ENCODE data around the gene GRIK4.
"Not testable (repeated sequence)": the region's sequence is repeated elsewhere in the genome, so short reads cannot be mapped to it uniquely, and the experiment has no call there.

GRIK4 gene

DNA sequence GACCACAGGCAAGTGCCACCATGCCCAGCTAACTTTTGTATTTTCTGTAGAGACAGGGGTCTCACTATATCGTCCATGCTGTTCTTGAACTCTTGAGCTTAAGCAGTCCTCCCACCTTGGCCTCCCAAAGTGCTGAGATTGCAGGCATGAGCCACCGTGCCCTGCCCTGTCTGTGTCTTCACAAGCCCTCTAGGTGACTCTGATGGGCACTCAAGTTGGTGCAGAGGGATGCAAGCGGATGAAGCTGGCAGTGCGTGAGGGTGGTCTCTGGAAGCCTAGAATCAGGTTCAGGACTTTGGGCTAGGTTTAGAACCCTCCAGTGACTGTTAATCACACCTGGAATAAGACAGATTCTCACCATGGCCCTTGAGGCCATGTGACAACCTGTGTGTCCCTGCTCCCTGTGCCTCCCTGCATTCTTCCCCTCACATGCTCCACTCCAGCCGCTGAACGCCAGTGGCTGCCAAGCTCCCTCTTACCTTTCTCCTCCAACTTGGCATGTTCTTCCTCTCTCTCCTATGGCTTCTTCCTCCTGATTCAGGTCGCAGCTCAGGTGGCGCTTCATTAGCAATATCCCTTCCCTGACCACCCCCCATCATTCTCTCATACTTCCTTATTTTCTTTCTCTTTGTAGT is 270.1 kb downstream of the GRIK4 start:
- DNase-seq (ENCODE audit: low read depth): no peak

- no peak for DNase-seq (ENCODE audit: low read depth)
Measured at GRCh38 chr11:120784566-120785251, 273.2 kb downstream of the GRIK4 start.

GRCh38 chr11:120785576-120785975 is 274.0 kb downstream of the GRIK4 start:
- no peak for DNase-seq (ENCODE audit: low read depth)

GRCh38 chr11:120786206-120786735 is 274.7 kb downstream of the GRIK4 start:
- no peak for DNase-seq (ENCODE audit: low read depth)

DNA sequence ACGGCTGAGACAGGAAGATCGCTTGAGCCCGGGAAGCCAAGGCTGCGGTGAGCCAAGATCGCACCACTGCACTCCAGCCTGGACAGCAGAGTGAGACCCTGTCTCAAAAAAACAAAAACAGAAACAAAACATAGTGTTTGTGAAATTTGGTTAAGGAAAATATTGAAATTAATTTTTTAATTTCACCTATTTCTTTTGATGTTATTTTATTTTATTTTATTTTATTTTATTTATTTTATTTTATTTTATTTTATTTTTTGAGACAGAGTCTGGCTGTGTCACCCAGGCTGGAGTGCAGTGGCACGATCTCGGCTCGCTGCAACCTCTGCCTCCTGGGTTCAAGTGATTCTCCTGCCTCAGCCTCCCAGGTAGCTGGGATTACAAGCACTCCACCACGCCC is 275.7 kb downstream of the GRIK4 start:
- not testable (repeated sequence) for DNase-seq (ENCODE audit: low read depth)

DNA sequence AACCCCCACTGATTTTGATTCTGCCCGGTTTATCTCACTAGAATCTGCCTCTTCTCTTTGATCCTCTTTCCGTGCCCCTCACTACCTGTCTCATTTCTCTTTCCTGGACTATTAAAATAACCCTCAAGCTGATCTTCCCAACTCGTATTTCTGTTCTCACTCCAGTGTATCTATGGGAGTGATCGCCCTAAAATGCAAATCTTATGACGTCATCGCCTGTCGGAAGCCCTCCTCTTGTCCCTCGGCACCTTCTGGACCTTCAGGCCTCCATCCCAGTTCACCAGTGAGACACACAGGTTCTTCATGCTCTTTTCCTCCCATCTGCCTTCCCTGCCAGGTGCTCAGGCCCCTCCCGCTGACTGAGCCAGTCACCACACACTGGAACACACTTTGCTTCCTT is 277.8 kb downstream of the GRIK4 start:
- no peak for DNase-seq (ENCODE audit: low read depth)

GRCh38 chr11:120792306-120792705 is 280.8 kb downstream of the GRIK4 start:
- DNase-seq (ENCODE audit: low read depth): no peak

- no peak for DNase-seq (ENCODE audit: low read depth)
Measured at GRCh38 chr11:120793150-120793549, 281.6 kb downstream of the GRIK4 start.

DNA sequence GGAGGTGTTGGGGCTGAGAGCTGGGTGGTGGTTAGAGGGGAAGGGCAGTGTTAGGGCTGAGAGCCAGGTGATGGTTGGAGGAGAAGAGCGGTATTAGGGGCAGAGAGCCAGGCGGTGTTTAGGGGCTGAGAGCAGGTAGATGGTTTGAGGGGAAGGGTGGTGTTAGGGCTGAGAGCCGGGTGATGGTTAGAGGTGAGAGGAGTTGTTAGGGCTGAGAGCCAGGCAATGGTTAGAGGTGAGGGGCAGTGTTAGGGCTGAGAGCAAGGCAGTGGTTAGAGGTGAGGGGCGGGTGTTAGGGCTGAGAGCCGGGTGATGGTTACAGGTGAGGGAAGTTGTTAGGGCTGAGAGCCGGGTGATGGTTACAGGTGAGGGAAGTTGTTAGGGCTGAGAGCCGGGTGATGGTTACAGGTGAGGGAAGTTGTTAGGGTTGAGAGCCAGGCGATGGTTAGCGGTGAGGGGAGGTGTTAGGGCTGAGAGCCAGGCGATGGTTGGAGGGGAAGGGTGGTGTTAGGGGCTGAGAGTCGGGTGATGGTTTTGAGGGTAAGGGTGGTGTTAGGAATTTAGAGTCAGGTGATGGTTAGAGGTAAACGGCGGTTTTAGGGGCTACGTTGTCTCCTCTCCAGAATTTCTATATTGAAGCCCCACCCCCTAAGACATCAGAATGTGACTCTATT is 282.4 kb downstream of the GRIK4 start:
- no peak for DNase-seq (ENCODE audit: low read depth)

DNA sequence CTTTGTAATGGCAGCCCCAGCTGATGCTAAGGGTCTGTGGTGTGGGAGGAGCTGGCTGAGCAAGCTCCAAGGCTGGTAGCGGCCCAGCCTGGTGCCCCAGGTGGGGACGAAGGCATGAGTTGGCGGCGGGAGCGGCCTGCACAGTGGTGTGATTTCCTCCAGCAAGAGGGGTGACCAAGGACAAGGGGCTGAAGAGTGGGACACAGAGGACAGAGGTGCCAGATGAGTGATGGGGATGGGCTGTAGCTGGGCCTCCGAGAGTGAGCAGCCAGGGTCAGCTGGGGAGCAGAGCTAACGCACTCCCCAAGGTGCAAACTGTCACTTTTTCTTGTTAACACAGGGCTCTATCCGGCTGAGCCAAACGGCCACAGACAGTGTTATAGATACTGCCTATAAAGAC is 283.2 kb downstream of the GRIK4 start:
- DNase-seq (ENCODE audit: low read depth): no peak

DNA sequence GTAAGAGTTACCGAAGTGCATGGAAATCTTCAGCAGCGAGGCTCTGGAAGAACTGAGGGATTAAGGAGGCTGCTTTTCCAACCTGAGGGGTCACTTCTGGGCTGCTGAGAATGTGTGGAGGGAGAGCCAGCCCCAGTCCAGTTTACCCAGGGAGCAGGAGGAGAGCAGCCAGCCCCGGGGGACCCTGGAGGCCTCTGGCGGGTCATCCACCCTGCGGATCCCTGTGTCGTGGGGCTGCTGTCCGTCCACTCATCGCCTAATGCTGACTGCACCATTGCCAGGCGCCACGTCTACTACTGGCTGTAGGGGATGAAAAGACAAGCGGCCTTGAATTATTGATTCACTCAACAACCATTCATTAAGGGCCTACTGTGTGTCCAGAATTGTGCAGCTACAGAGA is 283.6 kb downstream of the GRIK4 start:
- no peak for DNase-seq (ENCODE audit: low read depth)

GRCh38 chr11:120797143-120797542 is 285.6 kb downstream of the GRIK4 start:
- DNase-seq (ENCODE audit: low read depth): no peak

DNA sequence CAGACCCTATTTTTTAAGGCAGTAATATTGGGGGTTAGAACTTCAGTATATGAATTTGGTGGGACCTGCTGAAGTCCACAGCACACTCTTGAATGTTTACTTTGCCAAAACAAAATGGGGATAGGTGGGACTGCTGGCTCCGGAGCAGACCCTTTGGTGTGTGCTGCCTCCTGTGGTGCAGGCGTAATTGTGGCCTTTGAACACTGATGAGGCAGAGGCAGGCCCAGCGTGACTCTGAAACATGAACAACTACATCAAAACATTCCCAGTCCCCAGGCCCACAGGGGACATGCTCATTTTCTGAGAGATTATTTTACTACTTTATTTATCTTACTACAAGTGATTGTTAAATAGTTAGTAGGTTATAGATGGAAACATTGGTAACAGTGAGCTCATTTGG is 287.3 kb downstream of the GRIK4 start:
- no peak for DNase-seq (ENCODE audit: low read depth)

DNA sequence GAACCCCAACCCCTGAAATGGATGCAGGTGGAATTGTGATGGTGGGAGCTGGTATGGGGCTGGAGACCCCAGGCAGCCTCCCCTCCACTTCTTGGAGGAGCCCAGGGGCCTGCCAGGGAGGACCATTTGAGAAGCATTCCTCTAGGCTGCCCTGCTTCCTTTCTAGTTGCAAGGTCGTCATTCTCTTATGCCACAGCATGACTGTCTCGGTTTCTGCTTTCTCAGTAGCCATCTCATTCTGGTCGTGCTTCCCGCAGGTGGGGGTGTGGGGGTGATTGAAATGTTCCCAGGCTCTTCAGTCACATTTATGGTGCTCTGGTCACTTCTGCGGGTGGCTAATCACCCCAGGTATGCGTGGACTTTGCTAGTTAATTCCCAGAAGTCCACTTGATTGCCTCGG is 288.7 kb downstream of the GRIK4 start:
- no peak for DNase-seq (ENCODE audit: low read depth)

GRCh38 chr11:120801801-120802689 is 290.5 kb downstream of the GRIK4 start:
- DNase-seq (ENCODE audit: low read depth): peak; percentile 6

DNA sequence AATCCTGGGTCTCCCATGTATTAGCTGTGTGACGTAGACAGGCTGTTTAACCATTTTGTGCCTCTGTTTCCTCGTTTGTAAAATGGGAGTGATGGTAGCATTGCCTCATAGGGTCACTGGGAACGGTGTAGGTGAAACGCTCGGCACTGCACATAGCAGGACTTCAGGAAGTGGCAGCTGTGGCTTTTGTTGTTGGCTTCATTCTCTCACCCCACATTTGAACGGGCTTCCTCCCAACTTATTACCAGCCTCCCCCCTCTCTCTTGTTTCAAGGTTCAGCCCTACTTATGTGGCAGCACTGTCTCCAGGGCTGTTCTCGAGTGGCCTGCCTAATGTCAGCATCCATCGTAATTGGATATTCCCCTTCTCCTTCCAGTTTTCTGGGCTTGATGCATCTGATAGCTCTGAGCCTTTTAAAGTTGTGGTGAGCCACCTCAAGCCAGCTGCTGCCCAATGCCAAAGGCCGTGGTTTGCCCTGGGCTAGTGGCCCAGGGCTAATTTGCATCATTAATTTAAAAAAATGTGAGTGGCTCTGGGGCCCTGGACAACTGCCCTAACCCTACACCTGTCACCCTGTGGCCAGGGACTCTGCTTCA is 294.5 kb downstream of the GRIK4 start:
- DNase-seq (ENCODE audit: low read depth): no peak

GRCh38 chr11:120807414-120808150 is 296.0 kb downstream of the GRIK4 start:
- no peak for DNase-seq (ENCODE audit: low read depth)

- no peak for DNase-seq (ENCODE audit: low read depth)
Measured at GRCh38 chr11:120808616-120809050, 297.1 kb downstream of the GRIK4 start.

DNA sequence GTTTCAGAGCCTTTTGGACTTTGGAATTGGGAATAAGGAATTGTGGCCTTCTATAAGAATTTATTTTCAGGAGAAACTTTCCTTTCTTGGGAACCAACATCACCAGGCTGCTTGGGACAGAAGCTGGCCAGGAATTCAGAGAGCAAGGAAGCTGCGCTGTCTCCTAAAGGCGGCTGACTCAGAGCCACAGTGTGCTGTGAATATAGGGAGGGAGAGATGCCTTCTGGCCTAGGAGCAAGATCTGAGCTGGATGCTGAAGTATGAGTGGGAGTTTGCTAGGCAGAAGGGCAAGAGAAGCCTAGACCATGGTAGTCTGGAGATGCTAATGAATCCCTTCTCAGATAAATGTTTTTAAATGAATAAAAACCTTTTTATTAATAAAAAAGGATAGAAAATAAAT is 298.7 kb downstream of the GRIK4 start:
- no peak for DNase-seq (ENCODE audit: low read depth)

DNA sequence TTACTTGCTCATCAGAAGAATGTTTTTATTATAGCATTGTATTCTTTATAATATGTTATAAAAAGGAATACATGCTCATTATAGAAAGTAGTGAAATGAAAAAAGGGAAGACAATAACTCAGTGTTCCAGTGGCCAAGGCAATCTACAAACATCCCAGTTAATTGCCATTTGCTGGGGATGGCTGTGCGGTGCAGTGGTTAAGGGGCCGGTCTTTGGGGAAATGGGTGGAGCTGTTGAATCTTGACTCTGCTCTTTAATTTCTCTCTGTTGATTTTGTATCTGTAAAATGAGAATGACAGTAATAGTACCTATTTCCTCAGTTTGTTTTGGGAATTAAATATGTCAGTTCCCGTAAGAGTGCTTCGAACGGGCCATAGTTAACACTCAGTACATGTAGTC is 299.7 kb downstream of the GRIK4 start:
- DNase-seq (ENCODE audit: low read depth): no peak

- DNase-seq (ENCODE audit: low read depth): no peak
Measured at GRCh38 chr11:120811731-120812130, 300.2 kb downstream of the GRIK4 start.
